ENCODE measurements around the gene TALDO1. TPM values are rescaled to one million over a fixed set of nuclear protein-coding genes. Genes with fewer than 3 reads are reported as not detected.

TALDO1 gene
- total RNA-seq, 1 donor from 2014 or later: 332 TPM

- no peak for DNase-seq (ENCODE audit: low read depth)
- no peak overlapping the region for H3K4me3 ChIP-seq (ENCODE audit: low read depth, low read length)
- TF ChIP-seq, protein P1, sequence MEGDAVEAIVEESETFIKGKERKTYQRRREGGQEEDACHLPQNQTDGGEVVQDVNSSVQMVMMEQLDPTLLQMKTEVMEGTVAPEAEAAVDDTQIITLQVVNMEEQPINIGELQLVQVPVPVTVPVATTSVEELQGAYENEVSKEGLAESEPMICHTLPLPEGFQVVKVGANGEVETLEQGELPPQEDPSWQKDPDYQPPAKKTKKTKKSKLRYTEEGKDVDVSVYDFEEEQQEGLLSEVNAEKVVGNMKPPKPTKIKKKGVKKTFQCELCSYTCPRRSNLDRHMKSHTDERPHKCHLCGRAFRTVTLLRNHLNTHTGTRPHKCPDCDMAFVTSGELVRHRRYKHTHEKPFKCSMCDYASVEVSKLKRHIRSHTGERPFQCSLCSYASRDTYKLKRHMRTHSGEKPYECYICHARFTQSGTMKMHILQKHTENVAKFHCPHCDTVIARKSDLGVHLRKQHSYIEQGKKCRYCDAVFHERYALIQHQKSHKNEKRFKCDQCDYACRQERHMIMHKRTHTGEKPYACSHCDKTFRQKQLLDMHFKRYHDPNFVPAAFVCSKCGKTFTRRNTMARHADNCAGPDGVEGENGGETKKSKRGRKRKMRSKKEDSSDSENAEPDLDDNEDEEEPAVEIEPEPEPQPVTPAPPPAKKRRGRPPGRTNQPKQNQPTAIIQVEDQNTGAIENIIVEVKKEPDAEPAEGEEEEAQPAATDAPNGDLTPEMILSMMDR (conservative IDR thresholded peaks at IDR 0.05; ENCODE audit: low read depth, low read length): no peak
Measured at GRCh38 chr11:720017-720641, 27.1 kb upstream of the TALDO1 start.

- TF ChIP-seq, protein P1 (conservative IDR thresholded peaks at IDR 0.05; ENCODE audit: low read depth, low read length): no peak
- DNase-seq (ENCODE audit: low read depth): no peak
- H3K4me3 ChIP-seq (ENCODE audit: low read depth, low read length): no peak overlapping the region
Measured at GRCh38 chr11:720642-721246, 26.5 kb upstream of the TALDO1 start.

DNA sequence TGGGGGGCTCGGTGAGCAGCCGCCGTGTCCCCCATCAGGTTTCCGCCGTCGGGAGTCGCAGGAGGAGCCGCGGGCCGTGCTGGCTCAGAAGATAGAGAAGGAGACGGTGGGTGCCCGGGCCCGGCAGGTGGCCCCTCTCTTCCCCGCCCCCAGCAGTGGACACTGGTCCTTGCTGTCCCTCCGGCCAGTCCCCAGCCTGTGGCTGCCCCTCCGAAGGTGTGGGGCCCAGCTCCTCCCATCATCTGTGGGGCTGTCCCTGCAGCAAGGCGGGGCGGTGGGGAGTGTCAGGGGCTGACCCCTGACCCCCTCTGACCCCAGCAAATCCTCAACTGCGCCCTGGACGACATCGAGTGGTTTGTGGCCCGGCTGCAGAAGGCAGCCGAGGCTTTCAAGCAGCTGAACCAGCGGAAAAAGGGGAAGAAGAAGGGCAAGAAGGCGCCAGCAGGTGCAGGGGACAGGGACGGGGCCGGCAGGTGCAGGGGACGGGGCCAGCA is 26.0 kb upstream of the TALDO1 start:
- H3K4me3 ChIP-seq (ENCODE audit: low read depth, low read length): no peak overlapping the region
- TF ChIP-seq, protein P1 (conservative IDR thresholded peaks at IDR 0.05; ENCODE audit: low read depth, low read length): no peak
- no peak for DNase-seq (ENCODE audit: low read depth)

DNA sequence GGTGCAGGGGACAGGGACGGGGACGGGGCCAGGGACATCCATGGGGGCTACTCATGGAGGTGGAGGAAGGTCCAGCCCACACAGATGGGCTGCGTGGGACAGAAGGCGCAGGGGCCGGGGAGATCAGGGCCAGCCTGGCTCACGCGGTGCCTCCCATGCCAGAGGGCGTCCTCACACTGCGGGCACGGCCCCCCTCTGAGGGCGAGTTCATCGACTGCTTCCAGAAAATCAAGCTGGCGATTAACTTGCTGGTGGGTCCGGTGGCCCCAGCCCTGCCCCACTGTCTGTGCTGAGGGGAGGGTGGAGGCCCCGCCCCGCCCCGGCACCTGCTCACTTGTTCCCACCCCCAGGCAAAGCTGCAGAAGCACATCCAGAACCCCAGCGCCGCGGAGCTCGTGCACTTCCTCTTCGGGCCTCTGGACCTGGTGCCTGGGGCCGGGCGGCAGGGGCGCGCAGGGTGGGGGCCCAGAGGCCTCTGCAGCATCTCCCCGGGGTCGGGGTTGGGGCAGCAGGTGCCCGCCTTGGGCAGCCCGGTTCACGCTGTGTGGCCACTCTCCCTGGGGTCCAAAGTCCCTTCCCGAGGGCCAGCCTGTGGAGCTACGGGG is 25.4 kb upstream of the TALDO1 start:
- no peak for DNase-seq (ENCODE audit: low read depth)
- H3K4me3 ChIP-seq (ENCODE audit: low read depth, low read length): no peak overlapping the region
- TF ChIP-seq, protein P1 (conservative IDR thresholded peaks at IDR 0.05; ENCODE audit: low read depth, low read length): no peak

- TF ChIP-seq, protein P1 (conservative IDR thresholded peaks at IDR 0.05; ENCODE audit: low read depth, low read length): no peak
- H3K4me3 ChIP-seq (ENCODE audit: low read depth, low read length): no peak overlapping the region
- no peak for DNase-seq (ENCODE audit: low read depth)
Measured at GRCh38 chr11:722346-722811, 24.9 kb upstream of the TALDO1 start.

GRCh38 chr11:723120-723883 is 24.0 kb upstream of the TALDO1 start:
- TF ChIP-seq, protein P1 (conservative IDR thresholded peaks at IDR 0.05; ENCODE audit: low read depth, low read length): peak; percentile 63
- DNase-seq (ENCODE audit: low read depth): no peak
- H3K4me3 ChIP-seq (ENCODE audit: low read depth, low read length): no peak overlapping the region
